ENCODE data around the gene GMDS. TPM values are rescaled to one million over a fixed set of nuclear protein-coding genes. Genes with fewer than 3 reads are reported as not detected.
"Not testable (repeated sequence)": the region's sequence is repeated elsewhere in the genome, so short reads cannot be mapped to it uniquely, and the experiment has no call there.

GMDS gene
- total and polyA plus RNA-seq, 2 of the 8 experiments (the other 6 are each of a cell fraction or from before 2014, with no cell fraction given) = 16.8 to 50.0 TPM

DNA sequence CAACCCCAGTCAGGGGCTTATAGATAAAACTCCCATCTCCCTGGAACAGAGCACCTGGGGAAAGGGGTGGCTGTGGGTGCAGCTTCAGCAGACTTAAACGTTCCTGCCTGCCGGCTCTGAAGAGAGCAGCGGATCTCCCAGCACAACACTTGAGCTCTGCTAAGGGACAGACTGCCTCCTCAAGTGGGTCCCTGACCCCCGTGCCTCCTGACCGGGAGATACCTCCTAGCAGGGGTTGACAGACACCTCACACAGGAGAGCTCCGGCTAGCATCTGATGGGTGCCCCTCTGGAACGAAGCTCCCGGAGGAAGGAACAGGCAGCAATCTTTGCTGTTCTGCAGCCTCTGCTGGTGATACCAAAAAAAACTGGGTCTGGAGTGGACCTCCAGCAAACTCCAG lies 494.3 kb downstream of the GMDS start:
- DNase-seq (ENCODE audit: low read depth in 1 of 2, low spot score in 2 of 2); CTCF ChIA-PET (ENCODE audit: partially characterized antibody); H2BK120ac ChIP-seq (replicated peaks; ENCODE audit: low read depth, low read length); H4K8ac ChIP-seq (ENCODE audit: extremely low read depth, insufficient read depth, low read length); H3K56ac ChIP-seq (replicated peaks; ENCODE audit: insufficient read length, low read depth, low read length); H3K9ac ChIP-seq (replicated peaks in 1 of 4; ENCODE audit: extremely low read depth in 1 of 4, low read depth in 3 of 4, low read length in 3 of 4); H2BK12ac ChIP-seq (ENCODE audit: low read depth, low read length); H3K4me1 ChIP-seq (replicated peaks in 1 of 4; ENCODE audit: control insufficient read depth in 3 of 4, insufficient read depth in 4 of 4, low read length in 3 of 4); H3K23ac ChIP-seq (ENCODE audit: insufficient read length); H2BK20ac ChIP-seq (ENCODE audit: low read length); H3K14ac ChIP-seq (ENCODE audit: insufficient read length); H4K5ac ChIP-seq (ENCODE audit: insufficient read length, low read depth, low read length); H3K36me3 ChIP-seq (ENCODE audit: control insufficient read depth in 2 of 4, insufficient read depth in 4 of 4, low read length in 3 of 4); H2BK15ac ChIP-seq (ENCODE audit: low read length); H3K4me2 ChIP-seq (ENCODE audit: insufficient read depth in 1 of 2, low read depth in 2 of 2, low read length in 2 of 2); H3K79me1 ChIP-seq (ENCODE audit: low read depth, low read length); H3K79me2 ChIP-seq (ENCODE audit: control insufficient read depth in 1 of 2, insufficient read depth in 2 of 2, low read length in 2 of 2); H3K27ac ChIP-seq (ENCODE audit: low read depth, low read length); H4K20me1 ChIP-seq (replicated peaks in 1 of 2; ENCODE audit: control insufficient read depth in 1 of 2, insufficient read depth in 2 of 2, low read length in 2 of 2); H3K18ac ChIP-seq (ENCODE audit: extremely low read depth, low read length); H2AK5ac ChIP-seq (ENCODE audit: low read depth, low read length); H3K9me3 ChIP-seq (ENCODE audit: insufficient read depth in 2 of 2, low read depth in 1 of 2, low read length in 1 of 2); H3K23me2 ChIP-seq (ENCODE audit: low read depth, low read length); H2AFZ ChIP-seq (ENCODE audit: low read length); H3K4me3 ChIP-seq (ENCODE audit: extremely low read depth in 1 of 4, insufficient read depth in 2 of 4, low read depth in 3 of 4, low read length in 4 of 4); POLR2A ChIA-PET (ENCODE audit: partially characterized antibody); H4K91ac ChIP-seq (replicated peaks; ENCODE audit: insufficient read length, low read length); FAIRE-seq; H3K27me3 ChIP-seq (replicated peaks in 1 of 4; ENCODE audit: control insufficient read depth in 3 of 4, extremely low read depth in 1 of 4, insufficient read depth in 3 of 4, low read length in 3 of 4); H2BK5ac ChIP-seq (ENCODE audit: low read depth, low read length); H3K4ac ChIP-seq (replicated peaks; ENCODE audit: insufficient read length, low read depth, low read length): not testable (repeated sequence)
- 96% methylated on average over 8 of the region's 8 CpGs; no CpG with 5 or more reads in 1 of the 2 experiments for WGBS, 2 experiments (ENCODE audit: extremely low coverage in 1 of 2, insufficient coverage in 1 of 2, insufficient read length in 1 of 2, insufficient replicate concordance in 2 of 2, low coverage in 1 of 2, low lambda C conversion rate in 2 of 2, missing lambda C conversion rate in 1 of 2)
